WTC11 (cell line): Measurements from ENCODE around the gene RUNX2. TPM values are rescaled to one million over a fixed set of nuclear protein-coding genes. Genes with fewer than 3 reads are reported as not detected.

Experiments used
- ATAC-seq: fragments of 200-7000 bp; cut with Tn5 transposase; 2 replicates; pipeline ENCODE4 v1.10.0; 2021; ENCODE audit warnings: mild to moderate bottlenecking, moderate library complexity
- CTCF ChIA-PET: fragments of 300-600 bp; sonication (Branson Sonifier 250); formaldehyde crosslinking; loops from one replicate; lab custom pipeline; 2021; ENCODE audit warnings: antibody characterized with exemption; lab: Charles Lee
- POLR2A ChIA-PET: fragments of 350-600 bp; sonication (Branson Sonifier 250); formaldehyde crosslinking; loops from one replicate; lab custom pipeline; 2021; ENCODE audit warnings: antibody characterized with exemption; lab: Charles Lee
- DNase-seq: peaks from one replicate; pipeline ENCODE4 v3.0.0; 2021; ENCODE audit warnings: low spot score
- H3K27ac Mint-ChIP-seq: 2 replicates; pipeline ENCODE4 v1.8.0; 2021; ENCODE audit warnings: mixed read lengths
- H3K27me3 Mint-ChIP-seq: 2 replicates; pipeline ENCODE4 v1.8.0; 2021; ENCODE audit warnings: low read depth, mild to moderate bottlenecking, moderate library complexity, mixed read lengths
- H3K36me3 Mint-ChIP-seq: 2 replicates; pipeline ENCODE4 v1.8.0; 2021; ENCODE audit warnings: mixed read lengths
- H3K4me1 Mint-ChIP-seq: 2 replicates; pipeline ENCODE4 v1.8.0; 2022; ENCODE audit warnings: mixed read lengths
- H3K4me3 Mint-ChIP-seq: 2 replicates; pipeline ENCODE4 v1.8.0; 2021; ENCODE audit warnings: mild to moderate bottlenecking, moderate library complexity, mixed read lengths
- H3K9me3 Mint-ChIP-seq: 2 replicates; pipeline ENCODE4 v1.8.0; 2021; ENCODE audit warnings: mixed read lengths
- ESRRA ChIP-seq: sonication (generic); formaldehyde crosslinking; IDR thresholded peaks from 2 replicates; pipeline ENCODE4 v1.8.1; 2022; ENCODE audit warnings: mild to moderate bottlenecking, missing genetic modification reagents, borderline replicate concordance
- ETV6 ChIP-seq: sonication (generic); formaldehyde crosslinking; IDR thresholded peaks from 2 replicates; pipeline ENCODE4 v1.8.1; 2022; ENCODE audit warnings: mild to moderate bottlenecking, missing genetic modification reagents
- GTF2I ChIP-seq: fragments of 250-450 bp; sonication (Bioruptor Pico); conservative IDR thresholded peaks from 2 replicates; pipeline ENCODE4 v1.4.0; 2021; ENCODE audit warnings: mild to moderate bottlenecking
- IRF2 ChIP-seq: sonication (generic); formaldehyde crosslinking; IDR thresholded peaks from 2 replicates; pipeline ENCODE4 v1.8.0; 2022; ENCODE audit warnings: low read depth, missing genetic modification reagents, borderline replicate concordance
- JAZF1 ChIP-seq: fragments of 250-450 bp; sonication (Bioruptor Pico); IDR thresholded peaks from 2 replicates; pipeline ENCODE4 v1.9.0; 2021; ENCODE audit warnings: moderate library complexity, mild to moderate bottlenecking, inconsistent platforms
- NFATC4 ChIP-seq: fragments of 250-450 bp; sonication (Bioruptor Pico); IDR thresholded peaks from 2 replicates; pipeline ENCODE4 v1.9.0; 2021; ENCODE audit warnings: mild to moderate bottlenecking
- NFYB ChIP-seq: sonication (generic); formaldehyde crosslinking; conservative IDR thresholded peaks from 2 replicates; pipeline ENCODE4 v1.8.0; 2022; ENCODE audit warnings: low read depth, missing genetic modification reagents
- RORB ChIP-seq: fragments of 250-450 bp; sonication (Bioruptor Pico); IDR thresholded peaks from 2 replicates; pipeline ENCODE4 v1.9.0; 2021; ENCODE audit warnings: mild to moderate bottlenecking
- SOX15 ChIP-seq: fragments of 250-450 bp; sonication (Bioruptor Pico); IDR thresholded peaks from 2 replicates; pipeline ENCODE4 v1.9.0; 2021; ENCODE audit warnings: mild to moderate bottlenecking
- ZBTB21 ChIP-seq: sonication (generic); formaldehyde crosslinking; IDR thresholded peaks from 2 replicates; pipeline ENCODE4 v1.8.1; 2023; ENCODE audit warnings: mild to moderate bottlenecking, missing genetic modification reagents, borderline replicate concordance
- ZNF121 ChIP-seq: sonication (generic); formaldehyde crosslinking; IDR thresholded peaks from 2 replicates; pipeline ENCODE4 v1.8.0; 2023; ENCODE audit warnings: missing genetic modification reagents
- ZNF396 ChIP-seq: fragments of 250-450 bp; sonication (Bioruptor Pico); IDR thresholded peaks from 2 replicates; pipeline ENCODE4 v1.8.0; 2021; ENCODE audit warnings: mild to moderate bottlenecking, moderate library complexity, borderline replicate concordance
- total RNA-seq: library from RNA; stranded (reverse); gene quantifications from 3 replicates; pipeline ENCODE4 v1.2.3, GENCODE V29; 2021
- TF ChIP-seq, protein P1 (sequence below): sonication (generic); formaldehyde crosslinking; IDR thresholded peaks from 2 replicates; pipeline ENCODE4 v1.8.1; 2023; ENCODE audit warnings: mild to moderate bottlenecking, missing genetic modification reagents, moderate library complexity
- TF ChIP-seq, protein P2 (sequence below): sonication (generic); formaldehyde crosslinking; IDR thresholded peaks from 2 replicates; pipeline ENCODE4 v1.8.0; 2023; ENCODE audit warnings: missing genetic modification reagents
- TF ChIP-seq, protein P3 (sequence below): sonication (generic); formaldehyde crosslinking; IDR thresholded peaks from 2 replicates; pipeline ENCODE4 v1.8.1; 2022; ENCODE audit warnings: missing genetic modification reagents, borderline replicate concordance
- TF ChIP-seq, protein P4 (sequence below): sonication (generic); formaldehyde crosslinking; IDR thresholded peaks from 2 replicates; pipeline ENCODE4 v1.8.0; 2023; ENCODE audit warnings: missing genetic modification reagents, mild to moderate bottlenecking, borderline replicate concordance
- TF ChIP-seq, protein P5 (sequence below): sonication (generic); formaldehyde crosslinking; IDR thresholded peaks from 2 replicates; pipeline ENCODE4 v1.8.0; 2022; ENCODE audit warnings: mild to moderate bottlenecking, missing genetic modification reagents
- TF ChIP-seq, protein P6 (sequence below): sonication (generic); formaldehyde crosslinking; IDR thresholded peaks from 2 replicates; pipeline ENCODE4 v1.8.1; 2022; ENCODE audit warnings: mild to moderate bottlenecking, moderate library complexity, missing genetic modification reagents
- TF ChIP-seq, protein P7 (sequence below): sonication (generic); formaldehyde crosslinking; IDR thresholded peaks from 2 replicates; pipeline ENCODE4 v1.8.1; 2023; ENCODE audit warnings: mild to moderate bottlenecking, missing genetic modification reagents, borderline replicate concordance
- TF ChIP-seq, protein P8 (sequence below): fragments of 250-450 bp; sonication (Bioruptor Pico); IDR thresholded peaks from 2 replicates; pipeline ENCODE4 v1.9.0; 2021; ENCODE audit warnings: mild to moderate bottlenecking

RUNX2 gene
- total RNA-seq, 1 experiment from 2014 or later, result 0.28 TPM

DNA sequence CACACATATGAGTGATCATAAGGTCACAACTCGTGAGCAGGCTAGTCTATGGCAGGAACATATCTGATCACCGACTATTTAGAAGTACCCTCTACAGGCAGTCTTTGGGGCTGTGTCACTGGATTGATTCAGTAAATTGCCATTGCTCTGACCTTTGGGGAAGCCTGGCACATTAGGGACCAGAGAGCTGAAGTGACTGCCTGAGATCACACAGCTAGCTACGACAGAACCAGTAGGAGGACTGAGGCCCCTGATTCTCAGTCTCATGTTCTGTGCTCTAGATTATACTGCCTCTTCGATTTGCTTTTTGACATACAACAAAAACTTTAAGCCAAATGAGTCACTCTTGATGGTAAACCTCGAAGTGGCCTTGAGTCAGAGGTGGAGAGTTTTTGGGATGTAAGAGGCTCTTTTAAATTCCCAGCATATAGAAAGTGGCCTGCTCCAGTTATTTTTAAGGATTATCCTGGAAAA, 297.1 kb downstream of the RUNX2 start (continued):
- TF ChIP-seq, protein P1, sequence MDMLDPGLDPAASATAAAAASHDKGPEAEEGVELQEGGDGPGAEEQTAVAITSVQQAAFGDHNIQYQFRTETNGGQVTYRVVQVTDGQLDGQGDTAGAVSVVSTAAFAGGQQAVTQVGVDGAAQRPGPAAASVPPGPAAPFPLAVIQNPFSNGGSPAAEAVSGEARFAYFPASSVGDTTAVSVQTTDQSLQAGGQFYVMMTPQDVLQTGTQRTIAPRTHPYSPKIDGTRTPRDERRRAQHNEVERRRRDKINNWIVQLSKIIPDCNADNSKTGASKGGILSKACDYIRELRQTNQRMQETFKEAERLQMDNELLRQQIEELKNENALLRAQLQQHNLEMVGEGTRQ (CRISPR knock-in tag), result no peak
- TF ChIP-seq JAZF1 (CRISPR knock-in tag) (no peak), GTF2I (CRISPR knock-in tag) (no peak), SOX15 (no peak)
- TF ChIP-seq, protein P2, sequence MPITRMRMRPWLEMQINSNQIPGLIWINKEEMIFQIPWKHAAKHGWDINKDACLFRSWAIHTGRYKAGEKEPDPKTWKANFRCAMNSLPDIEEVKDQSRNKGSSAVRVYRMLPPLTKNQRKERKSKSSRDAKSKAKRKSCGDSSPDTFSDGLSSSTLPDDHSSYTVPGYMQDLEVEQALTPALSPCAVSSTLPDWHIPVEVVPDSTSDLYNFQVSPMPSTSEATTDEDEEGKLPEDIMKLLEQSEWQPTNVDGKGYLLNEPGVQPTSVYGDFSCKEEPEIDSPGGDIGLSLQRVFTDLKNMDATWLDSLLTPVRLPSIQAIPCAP, result no peak

DNA sequence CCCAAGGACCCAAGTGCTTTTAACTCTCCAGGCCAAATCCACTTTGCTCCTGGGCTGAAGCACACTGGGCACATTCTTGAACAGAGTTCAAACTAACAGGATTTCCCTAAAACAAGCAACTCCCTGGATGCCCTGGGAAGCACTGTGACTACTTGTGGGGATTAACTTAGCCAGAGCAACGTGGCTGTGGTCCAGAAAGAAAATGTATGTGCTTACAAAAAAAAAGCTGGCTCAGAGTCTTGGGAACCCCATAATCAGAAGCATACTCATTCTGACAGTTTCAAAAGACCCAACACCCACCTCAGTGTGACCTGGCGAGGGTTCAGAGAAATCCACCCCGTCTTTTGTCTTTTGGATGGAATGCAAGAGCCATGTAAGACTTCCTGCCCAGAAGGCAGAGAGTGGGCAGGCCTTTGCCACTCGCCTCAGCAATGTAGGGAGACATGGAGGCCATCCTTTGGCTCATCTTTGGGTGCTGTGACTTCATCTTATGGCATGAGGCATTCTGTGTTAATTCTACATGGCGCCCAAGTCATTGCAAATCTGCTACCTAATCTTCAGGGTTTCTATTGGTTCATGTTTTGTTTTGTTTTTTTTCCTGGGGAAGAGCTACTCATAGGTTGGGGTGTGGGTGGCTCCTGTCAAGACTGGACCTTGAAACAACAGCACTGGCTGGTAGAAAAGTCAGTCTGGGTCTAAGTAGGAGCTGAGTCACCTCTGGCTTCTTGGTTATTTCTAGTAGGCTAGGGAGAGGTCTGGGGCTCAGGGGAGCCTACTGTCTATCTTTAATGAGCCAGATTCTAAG, 298.2 kb downstream of the RUNX2 start:
- H3K27ac Mint-ChIP-seq, result no peak overlapping the region
- TF ChIP-seq, protein P3, sequence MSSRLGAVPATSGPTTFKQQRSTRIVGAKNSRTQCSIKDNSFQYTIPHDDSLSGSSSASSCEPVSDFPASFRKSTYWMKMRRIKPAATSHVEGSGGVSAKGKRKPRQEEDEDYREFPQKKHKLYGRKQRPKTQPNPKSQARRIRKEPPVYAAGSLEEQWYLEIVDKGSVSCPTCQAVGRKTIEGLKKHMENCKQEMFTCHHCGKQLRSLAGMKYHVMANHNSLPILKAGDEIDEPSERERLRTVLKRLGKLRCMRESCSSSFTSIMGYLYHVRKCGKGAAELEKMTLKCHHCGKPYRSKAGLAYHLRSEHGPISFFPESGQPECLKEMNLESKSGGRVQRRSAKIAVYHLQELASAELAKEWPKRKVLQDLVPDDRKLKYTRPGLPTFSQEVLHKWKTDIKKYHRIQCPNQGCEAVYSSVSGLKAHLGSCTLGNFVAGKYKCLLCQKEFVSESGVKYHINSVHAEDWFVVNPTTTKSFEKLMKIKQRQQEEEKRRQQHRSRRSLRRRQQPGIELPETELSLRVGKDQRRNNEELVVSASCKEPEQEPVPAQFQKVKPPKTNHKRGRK (CRISPR knock-in tag), result no peak
- TF ChIP-seq ESRRA, result no peak
- no peak for TF ChIP-seq NFATC4 (CRISPR knock-in tag)
- TF ChIP-seq, protein P4, sequence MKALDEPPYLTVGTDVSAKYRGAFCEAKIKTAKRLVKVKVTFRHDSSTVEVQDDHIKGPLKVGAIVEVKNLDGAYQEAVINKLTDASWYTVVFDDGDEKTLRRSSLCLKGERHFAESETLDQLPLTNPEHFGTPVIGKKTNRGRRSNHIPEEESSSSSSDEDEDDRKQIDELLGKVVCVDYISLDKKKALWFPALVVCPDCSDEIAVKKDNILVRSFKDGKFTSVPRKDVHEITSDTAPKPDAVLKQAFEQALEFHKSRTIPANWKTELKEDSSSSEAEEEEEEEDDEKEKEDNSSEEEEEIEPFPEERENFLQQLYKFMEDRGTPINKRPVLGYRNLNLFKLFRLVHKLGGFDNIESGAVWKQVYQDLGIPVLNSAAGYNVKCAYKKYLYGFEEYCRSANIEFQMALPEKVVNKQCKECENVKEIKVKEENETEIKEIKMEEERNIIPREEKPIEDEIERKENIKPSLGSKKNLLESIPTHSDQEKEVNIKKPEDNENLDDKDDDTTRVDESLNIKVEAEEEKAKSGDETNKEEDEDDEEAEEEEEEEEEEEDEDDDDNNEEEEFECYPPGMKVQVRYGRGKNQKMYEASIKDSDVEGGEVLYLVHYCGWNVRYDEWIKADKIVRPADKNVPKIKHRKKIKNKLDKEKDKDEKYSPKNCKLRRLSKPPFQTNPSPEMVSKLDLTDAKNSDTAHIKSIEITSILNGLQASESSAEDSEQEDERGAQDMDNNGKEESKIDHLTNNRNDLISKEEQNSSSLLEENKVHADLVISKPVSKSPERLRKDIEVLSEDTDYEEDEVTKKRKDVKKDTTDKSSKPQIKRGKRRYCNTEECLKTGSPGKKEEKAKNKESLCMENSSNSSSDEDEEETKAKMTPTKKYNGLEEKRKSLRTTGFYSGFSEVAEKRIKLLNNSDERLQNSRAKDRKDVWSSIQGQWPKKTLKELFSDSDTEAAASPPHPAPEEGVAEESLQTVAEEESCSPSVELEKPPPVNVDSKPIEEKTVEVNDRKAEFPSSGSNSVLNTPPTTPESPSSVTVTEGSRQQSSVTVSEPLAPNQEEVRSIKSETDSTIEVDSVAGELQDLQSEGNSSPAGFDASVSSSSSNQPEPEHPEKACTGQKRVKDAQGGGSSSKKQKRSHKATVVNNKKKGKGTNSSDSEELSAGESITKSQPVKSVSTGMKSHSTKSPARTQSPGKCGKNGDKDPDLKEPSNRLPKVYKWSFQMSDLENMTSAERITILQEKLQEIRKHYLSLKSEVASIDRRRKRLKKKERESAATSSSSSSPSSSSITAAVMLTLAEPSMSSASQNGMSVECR, result no peak
- no peak for TF ChIP-seq ZNF396 (CRISPR knock-in tag)
- no peak for TF ChIP-seq IRF2 (CRISPR knock-in tag)
- TF ChIP-seq ZNF121 (CRISPR knock-in tag), result no peak
- TF ChIP-seq ZBTB21 (CRISPR knock-in tag), result no peak
- TF ChIP-seq, protein P5, sequence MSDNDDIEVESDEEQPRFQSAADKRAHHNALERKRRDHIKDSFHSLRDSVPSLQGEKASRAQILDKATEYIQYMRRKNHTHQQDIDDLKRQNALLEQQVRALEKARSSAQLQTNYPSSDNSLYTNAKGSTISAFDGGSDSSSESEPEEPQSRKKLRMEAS (CRISPR knock-in tag), result no peak
- TF ChIP-seq, protein P6, sequence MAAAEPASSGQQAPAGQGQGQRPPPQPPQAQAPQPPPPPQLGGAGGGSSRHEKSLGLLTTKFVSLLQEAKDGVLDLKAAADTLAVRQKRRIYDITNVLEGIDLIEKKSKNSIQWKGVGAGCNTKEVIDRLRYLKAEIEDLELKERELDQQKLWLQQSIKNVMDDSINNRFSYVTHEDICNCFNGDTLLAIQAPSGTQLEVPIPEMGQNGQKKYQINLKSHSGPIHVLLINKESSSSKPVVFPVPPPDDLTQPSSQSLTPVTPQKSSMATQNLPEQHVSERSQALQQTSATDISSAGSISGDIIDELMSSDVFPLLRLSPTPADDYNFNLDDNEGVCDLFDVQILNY (CRISPR knock-in tag), result no peak
- TF ChIP-seq, protein P7, sequence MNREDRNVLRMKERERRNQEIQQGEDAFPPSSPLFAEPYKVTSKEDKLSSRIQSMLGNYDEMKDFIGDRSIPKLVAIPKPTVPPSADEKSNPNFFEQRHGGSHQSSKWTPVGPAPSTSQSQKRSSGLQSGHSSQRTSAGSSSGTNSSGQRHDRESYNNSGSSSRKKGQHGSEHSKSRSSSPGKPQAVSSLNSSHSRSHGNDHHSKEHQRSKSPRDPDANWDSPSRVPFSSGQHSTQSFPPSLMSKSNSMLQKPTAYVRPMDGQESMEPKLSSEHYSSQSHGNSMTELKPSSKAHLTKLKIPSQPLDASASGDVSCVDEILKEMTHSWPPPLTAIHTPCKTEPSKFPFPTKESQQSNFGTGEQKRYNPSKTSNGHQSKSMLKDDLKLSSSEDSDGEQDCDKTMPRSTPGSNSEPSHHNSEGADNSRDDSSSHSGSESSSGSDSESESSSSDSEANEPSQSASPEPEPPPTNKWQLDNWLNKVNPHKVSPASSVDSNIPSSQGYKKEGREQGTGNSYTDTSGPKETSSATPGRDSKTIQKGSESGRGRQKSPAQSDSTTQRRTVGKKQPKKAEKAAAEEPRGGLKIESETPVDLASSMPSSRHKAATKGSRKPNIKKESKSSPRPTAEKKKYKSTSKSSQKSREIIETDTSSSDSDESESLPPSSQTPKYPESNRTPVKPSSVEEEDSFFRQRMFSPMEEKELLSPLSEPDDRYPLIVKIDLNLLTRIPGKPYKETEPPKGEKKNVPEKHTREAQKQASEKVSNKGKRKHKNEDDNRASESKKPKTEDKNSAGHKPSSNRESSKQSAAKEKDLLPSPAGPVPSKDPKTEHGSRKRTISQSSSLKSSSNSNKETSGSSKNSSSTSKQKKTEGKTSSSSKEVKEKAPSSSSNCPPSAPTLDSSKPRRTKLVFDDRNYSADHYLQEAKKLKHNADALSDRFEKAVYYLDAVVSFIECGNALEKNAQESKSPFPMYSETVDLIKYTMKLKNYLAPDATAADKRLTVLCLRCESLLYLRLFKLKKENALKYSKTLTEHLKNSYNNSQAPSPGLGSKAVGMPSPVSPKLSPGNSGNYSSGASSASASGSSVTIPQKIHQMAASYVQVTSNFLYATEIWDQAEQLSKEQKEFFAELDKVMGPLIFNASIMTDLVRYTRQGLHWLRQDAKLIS (CRISPR knock-in tag), result no peak
- TF ChIP-seq ETV6, result no peak
- TF ChIP-seq RORB, result no peak
- TF ChIP-seq, protein P8, sequence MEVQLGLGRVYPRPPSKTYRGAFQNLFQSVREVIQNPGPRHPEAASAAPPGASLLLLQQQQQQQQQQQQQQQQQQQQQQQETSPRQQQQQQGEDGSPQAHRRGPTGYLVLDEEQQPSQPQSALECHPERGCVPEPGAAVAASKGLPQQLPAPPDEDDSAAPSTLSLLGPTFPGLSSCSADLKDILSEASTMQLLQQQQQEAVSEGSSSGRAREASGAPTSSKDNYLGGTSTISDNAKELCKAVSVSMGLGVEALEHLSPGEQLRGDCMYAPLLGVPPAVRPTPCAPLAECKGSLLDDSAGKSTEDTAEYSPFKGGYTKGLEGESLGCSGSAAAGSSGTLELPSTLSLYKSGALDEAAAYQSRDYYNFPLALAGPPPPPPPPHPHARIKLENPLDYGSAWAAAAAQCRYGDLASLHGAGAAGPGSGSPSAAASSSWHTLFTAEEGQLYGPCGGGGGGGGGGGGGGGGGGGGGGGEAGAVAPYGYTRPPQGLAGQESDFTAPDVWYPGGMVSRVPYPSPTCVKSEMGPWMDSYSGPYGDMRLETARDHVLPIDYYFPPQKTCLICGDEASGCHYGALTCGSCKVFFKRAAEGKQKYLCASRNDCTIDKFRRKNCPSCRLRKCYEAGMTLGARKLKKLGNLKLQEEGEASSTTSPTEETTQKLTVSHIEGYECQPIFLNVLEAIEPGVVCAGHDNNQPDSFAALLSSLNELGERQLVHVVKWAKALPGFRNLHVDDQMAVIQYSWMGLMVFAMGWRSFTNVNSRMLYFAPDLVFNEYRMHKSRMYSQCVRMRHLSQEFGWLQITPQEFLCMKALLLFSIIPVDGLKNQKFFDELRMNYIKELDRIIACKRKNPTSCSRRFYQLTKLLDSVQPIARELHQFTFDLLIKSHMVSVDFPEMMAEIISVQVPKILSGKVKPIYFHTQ (CRISPR knock-in tag), result no peak
- TF ChIP-seq NFYB (CRISPR knock-in tag), result no peak

More for the DNA sequence above, 298.2 kb downstream of the RUNX2 start:
- CTCF ChIA-PET, result no interaction called here
- ATAC-seq, result no peak
- DNase-seq, result no peak
- Mint-ChIP-seq H3K4me1 (no peaks in the 10 kb centered on the region), H3K9me3 (no peaks in the 10 kb centered on the region), H3K27me3 (no peaks in the 10 kb centered on the region; the same call in 1 of the 2 replicates), H3K4me3 (no peak overlapping the region), H3K36me3 (no peaks in the 10 kb centered on the region)
- POLR2A ChIA-PET, result no interaction called here
